Epidermal melanocyte (primary cell): ENCODE data around the gene KCNK16.

ENCODE experiments used
- DNase-seq: peaks from one replicate; pipeline ENCODE4 v3.0.0; 2011; ENCODE audit warnings: low spot score; ENCODE audit not compliant: insufficient read length

KCNK16 gene

GRCh38 chr6:39322306-39322850 lies at the start of gene KCNK16:
TSS of gene KCNK16 (minus strand) at chr6:39322702. CDS start at chr6:39322540, 162 bp downstream.
- DNase-seq: no peak

DNA sequence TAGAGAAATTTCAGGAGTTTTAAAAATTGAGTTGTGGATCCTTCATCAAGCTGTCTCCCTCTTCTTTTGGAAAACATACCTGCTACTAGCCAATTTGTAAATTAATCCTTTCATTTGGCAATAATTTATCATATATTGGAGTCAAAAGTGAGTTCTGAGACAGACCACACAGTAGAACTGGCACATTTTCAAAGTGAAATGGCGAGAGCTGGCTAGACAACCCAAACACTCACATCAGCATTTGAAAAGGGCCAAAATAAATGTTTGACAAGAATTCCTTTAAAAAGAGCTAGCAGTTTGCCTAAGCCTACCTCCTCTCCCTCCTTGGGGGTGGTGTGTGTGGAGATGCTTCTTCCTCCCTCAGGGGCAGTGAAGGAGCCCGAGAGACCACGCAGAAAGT lies 47.9 kb upstream of the KCNK16 start:
- DNase-seq: no peak

GRCh38 chr6:39369987-39370386 lies 47.5 kb upstream of the KCNK16 start:
- no peak for DNase-seq

GRCh38 chr6:39367700-39368099 lies 45.2 kb upstream of the KCNK16 start:
- DNase-seq: no peak

GRCh38 chr6:39366931-39367618 lies 44.6 kb upstream of the KCNK16 start:
- DNase-seq: no peak

GRCh38 chr6:39365281-39366074 lies 43.0 kb upstream of the KCNK16 start:
- no peak for DNase-seq

DNA sequence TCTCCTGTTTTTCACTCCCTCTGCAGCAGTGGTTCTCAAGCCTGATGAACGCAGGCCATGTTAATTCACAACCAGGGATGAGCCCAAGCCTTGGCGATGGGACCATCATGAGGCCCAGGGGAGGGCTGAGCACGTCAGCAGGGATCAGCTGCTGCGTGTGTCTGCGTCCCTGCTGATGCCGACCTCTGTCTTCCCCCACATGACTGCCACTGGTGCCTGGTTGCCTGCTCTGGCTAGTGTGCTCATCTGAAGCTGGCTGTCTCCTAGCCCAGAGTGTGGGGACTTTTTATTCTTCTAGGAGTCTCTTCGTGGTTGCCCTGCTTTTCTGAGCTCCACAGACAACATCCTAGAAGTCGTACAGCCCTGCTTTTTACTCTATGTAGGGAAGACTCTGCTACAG lies 40.8 kb upstream of the KCNK16 start:
- DNase-seq: no peak

- no peak for DNase-seq
These were observed 40.0 kb upstream of the KCNK16 start for GRCh38 chr6:39362487-39362865.

- DNase-seq: peak; percentile 62
These were observed 39.4 kb upstream of the KCNK16 start for GRCh38 chr6:39361657-39362486.

GRCh38 chr6:39360378-39360777 lies 37.9 kb upstream of the KCNK16 start:
- no peak for DNase-seq

- no peak for DNase-seq
These were observed 35.6 kb upstream of the KCNK16 start for GRCh38 chr6:39357998-39358686.

- DNase-seq: no peak
These were observed 31.3 kb upstream of the KCNK16 start for GRCh38 chr6:39353698-39354315.

DNA sequence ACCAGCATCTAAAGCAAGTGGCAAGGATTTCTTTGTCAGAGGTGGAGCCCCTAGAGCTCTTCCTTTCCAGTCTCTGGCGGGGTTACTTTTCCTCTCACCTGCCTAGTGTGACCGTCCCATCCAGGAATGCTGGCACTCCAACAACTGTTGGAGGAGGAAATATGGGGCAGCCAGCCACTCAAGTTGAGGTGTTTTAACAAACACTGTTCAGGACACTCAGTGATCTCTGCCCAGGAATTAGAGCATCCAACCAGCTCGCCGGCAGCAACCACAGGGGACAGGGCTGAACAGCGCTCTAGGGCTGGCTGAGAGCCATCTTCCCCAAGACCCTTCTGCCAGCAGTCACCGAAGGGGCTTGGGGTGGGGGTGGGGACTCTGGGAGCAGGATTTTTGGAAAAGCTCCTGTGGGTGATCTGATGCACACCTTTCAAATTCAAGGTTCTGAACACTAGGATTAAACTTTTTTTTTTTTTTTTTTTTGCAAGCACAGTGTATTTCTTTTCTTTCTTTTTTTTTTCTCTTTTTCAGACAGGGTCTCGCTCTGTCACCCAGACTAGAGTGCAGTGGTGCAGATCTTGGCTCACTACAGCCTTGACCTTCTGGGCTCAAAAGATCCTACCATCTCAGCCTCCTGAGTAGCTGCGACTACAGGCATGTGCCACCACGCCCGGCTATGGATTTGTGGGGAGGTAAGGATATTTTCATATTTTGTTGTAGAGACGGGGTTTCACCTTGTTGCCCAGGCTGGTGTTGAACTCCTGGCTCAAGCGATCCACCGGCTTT lies 28.4 kb upstream of the KCNK16 start:
- DNase-seq: no peak

- no peak for DNase-seq
These were observed 26.2 kb upstream of the KCNK16 start for GRCh38 chr6:39348740-39349139.

- peak; percentile 94 for DNase-seq
These were observed 25.5 kb upstream of the KCNK16 start for GRCh38 chr6:39347906-39348585.

- no peak for DNase-seq
These were observed 24.7 kb upstream of the KCNK16 start for GRCh38 chr6:39347206-39347605.

DNA sequence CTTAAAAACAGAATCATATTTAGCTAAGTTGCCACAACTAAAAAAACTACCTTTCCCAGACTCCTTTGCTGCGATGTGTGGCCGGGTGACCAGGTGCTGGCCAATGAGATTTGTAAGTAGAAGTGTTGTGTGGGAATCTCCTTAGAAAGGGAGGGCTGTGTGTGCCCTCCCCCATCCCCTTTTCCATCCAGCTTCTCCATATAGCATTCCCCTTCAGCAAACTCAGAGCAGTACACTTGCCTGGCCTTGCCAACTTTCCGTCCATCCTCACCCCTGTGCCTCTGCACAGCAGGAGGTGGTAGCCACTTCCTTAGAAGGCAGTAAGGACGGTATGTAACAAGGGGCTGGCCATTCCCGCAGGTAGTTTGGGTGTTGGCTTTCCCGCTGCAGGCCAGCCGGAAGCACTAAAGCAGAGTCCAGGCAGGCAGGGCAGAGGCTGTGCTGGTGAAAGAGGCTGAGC lies 22.3 kb upstream of the KCNK16 start:
- DNase-seq: no peak

GRCh38 chr6:39343396-39343870 lies 20.9 kb upstream of the KCNK16 start:
- no peak for DNase-seq
